HG03039 (cell line): ENCODE measurements around the gene S100A2.
"Not testable (repeated sequence)": the region's sequence is repeated elsewhere in the genome, so short reads cannot be mapped to it uniquely, and the experiment has no call there.

Experiments
- ATAC-seq: cut with Tn5 transposase; IDR thresholded peaks from one replicate; pipeline ENCODE4 v1.9.1; 2021; ENCODE audit warnings: mild to moderate bottlenecking, moderate library complexity; ENCODE audit not compliant: unreplicated experiment

The S100A2 gene

GRCh38 chr1:153566414-153567371 lies 1.0 kb upstream of the S100A2 start:
- ATAC-seq: peak; percentile 29

GRCh38 chr1:153563991-153564390 lies 1.7 kb downstream of the S100A2 start:
- ATAC-seq: no peak

GRCh38 chr1:153563483-153563901 lies 2.2 kb downstream of the S100A2 start:
- ATAC-seq: no peak

- not testable (repeated sequence) for ATAC-seq
Observed at GRCh38 chr1:153562021-153562420, 3.6 kb downstream of the S100A2 start.

GRCh38 chr1:153561466-153561985 lies 4.1 kb downstream of the S100A2 start:
- no peak for ATAC-seq

GRCh38 chr1:153560771-153561465 lies 4.7 kb downstream of the S100A2 start:
- no peak for ATAC-seq

- no peak for ATAC-seq
Observed at GRCh38 chr1:153560241-153560640, 5.4 kb downstream of the S100A2 start.

GRCh38 chr1:153557877-153558276 lies 7.8 kb downstream of the S100A2 start:
- no peak for ATAC-seq

GRCh38 chr1:153556348-153556747 lies 9.3 kb downstream of the S100A2 start:
- no peak for ATAC-seq

- no peak for ATAC-seq
Observed at GRCh38 chr1:153553830-153554541, 11.7 kb downstream of the S100A2 start.

- ATAC-seq: no peak
Observed at GRCh38 chr1:153553096-153553495, 12.5 kb downstream of the S100A2 start.

GRCh38 chr1:153552335-153552734 lies 13.3 kb downstream of the S100A2 start:
- ATAC-seq: no peak

GRCh38 chr1:153550827-153551500 lies 14.7 kb downstream of the S100A2 start:
- ATAC-seq: no peak

- no peak for ATAC-seq
Observed at GRCh38 chr1:153550398-153550758, 15.3 kb downstream of the S100A2 start.

- no peak for ATAC-seq
Observed at GRCh38 chr1:153549741-153550397, 15.8 kb downstream of the S100A2 start.

- ATAC-seq: no peak
Observed at GRCh38 chr1:153548722-153549688, 16.6 kb downstream of the S100A2 start, which contains the start of gene S100A3. TSS of gene S100A3 (minus strand) at chr1:153549258. CDS start at chr1:153548485, 773 bp downstream.

- ATAC-seq: no peak
Observed at GRCh38 chr1:153547560-153548551, 17.8 kb downstream of the S100A2 start.
